GM11168 (cell line): Measurements from ENCODE around the gene EYS.
"Not testable (repeated sequence)": the region's sequence is repeated elsewhere in the genome, so short reads cannot be mapped to it uniquely, and the experiment has no call there.

Experiments
- in situ Hi-C: fragments of 300-500 bp; cut with MboI; formaldehyde crosslinking; loops from one replicate; pipeline ENCODE4 v1.12.0; 2022; ENCODE audit warnings: low sequenced_read_pairs; ENCODE audit not compliant: unreplicated experiment

Gene EYS

GRCh38 chr6:64290867-64291266 lies 1416.2 kb downstream of the EYS start:
- in situ Hi-C loops: no loop called here

DNA sequence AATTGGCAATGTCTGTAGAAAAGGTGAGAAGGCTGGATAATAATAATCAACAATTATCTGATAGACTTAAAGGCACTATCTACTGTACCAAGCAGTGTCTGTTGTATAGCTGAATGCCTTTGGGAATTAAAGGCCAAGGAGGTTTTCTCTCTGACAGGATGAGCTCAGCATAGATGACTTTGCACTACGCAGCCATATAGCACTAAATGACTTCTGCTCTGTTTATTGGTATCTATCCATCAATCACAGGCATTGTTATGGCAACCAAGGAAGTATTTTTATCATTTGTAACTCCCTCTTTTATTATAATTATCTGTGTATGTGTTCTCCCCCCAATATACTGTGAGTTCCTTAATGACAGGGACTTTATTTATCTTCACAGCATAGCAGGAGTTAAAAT lies 1417.1 kb downstream of the EYS start:
- in situ Hi-C loops: no loop called here

- in situ Hi-C loops: no loop called here
Measured at GRCh38 chr6:64288351-64288750, 1418.7 kb downstream of the EYS start.

GRCh38 chr6:64281167-64281566 lies 1425.9 kb downstream of the EYS start:
- in situ Hi-C loops: no loop called here

DNA sequence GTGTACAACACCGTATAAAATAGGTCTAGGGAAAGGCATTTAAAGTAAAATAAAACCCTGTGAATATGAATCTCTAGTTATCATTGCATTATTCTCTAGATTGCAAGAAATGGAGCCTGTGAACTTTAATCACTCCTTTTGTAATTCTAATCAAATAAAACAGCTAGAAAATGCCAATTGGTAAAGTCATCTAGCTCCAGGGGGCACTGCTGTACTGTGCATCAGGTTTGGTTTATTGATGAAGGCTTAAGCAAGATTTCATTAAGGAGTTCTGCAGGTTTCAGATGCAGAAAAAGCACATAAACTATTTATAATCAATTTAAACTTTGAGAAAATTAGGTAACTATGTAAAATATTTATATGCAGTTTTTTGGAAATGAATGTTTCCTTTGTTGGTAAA lies 1426.5 kb downstream of the EYS start:
- in situ Hi-C loops: no loop called here

DNA sequence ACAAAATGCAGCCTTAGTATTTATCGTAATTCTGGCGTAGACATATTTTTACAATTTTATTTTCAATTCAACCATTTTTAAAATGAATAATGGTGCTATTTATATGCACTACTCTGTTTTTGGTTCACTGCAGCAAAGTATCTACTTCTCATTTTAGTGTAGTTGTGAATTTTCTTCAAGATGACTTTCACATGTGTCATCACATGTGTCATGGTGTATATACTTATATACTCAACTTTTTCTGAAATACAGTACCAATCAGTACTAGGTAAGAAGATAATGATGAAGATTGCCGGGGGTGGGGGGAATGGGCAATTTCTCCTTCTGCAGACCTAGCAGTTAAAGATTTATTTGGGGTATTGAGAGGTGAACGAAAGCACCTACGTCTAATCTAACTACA lies 1436.9 kb downstream of the EYS start:
- in situ Hi-C loops: no loop called here

DNA sequence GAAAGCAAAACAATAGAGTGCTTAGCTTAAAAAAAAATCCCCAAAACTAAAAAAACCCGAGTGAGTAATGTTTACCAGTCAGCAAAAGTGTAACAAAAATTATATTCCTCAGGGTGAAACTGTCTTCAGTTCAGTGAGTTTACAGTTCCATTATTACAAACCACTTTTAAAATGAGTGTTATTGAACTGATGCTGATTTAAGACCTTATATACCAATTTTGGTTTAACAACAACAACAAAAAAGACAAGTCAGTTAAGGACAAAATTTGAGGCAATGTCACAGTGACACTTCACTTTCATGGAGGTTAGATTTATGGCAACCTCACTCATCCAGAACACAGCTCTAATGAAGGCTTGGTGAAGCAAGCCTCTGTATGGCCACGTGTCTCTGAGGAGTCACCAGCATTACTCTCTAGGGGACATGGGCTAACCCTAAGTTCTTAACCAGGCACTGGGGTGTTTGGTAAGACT lies 1440.6 kb downstream of the EYS start:
- in situ Hi-C loops: no loop called here

DNA sequence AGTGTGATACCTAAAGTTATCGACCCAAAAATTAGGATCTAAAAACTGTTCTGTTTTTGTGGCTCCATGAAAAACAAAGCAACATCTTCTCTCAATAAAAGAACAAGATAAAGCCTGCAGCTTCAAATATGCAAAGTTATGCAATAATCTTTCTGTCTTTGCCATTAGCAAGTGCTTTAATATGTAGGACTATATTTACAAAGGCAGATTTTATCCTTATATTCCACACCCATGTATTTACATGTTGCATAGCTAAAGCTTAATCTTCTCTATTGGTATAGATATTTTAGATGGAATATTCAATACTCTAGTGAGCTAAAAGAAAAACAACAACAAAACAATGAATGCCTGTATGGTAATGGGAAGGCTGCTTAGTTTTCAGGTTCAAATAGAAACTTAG lies 1443.2 kb downstream of the EYS start:
- in situ Hi-C loops: no loop called here

- in situ Hi-C loops: no loop called here
Measured at GRCh38 chr6:64259372-64259771, 1447.7 kb downstream of the EYS start.

GRCh38 chr6:64258752-64259151 lies 1448.3 kb downstream of the EYS start:
- in situ Hi-C loops: no loop called here

DNA sequence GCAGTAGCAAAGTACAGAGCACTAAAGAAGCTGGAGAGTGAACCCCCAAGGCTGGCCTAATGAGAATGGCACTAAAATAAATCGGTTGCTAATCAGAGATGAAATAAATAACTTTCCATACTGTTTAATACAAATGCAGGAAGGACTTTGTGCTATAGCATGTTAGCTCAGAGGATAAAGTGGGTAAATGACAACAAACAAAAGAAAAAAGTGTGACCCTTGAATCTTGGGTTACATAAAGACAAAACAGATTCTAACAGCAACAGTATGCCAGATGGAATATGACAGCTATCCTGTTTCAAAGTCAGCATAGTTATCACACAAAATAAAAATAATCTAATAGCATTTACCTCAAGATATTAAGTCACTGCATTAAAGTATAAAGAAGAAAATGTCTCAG lies 1448.7 kb downstream of the EYS start:
- in situ Hi-C loops: no loop called here

DNA sequence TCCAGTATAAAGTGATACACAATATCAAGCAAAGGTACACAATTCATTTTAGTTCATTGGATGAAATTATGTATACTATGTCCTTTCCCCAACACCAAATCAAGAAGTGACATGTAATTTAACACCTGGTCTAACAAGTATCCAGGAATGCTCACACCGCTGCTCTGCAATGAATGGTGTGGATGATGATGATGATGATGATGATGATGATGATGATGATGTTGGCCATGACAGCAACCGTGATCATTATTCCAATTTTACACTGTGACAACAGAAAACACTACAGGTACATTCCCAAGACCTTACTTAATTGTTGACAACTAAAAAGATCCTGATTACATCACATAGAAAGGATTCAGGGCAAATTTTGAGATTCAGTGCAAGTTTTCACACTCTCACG lies 1449.4 kb downstream of the EYS start:
- in situ Hi-C loops: no loop called here

GRCh38 chr6:64256483-64256882 lies 1450.5 kb downstream of the EYS start:
- in situ Hi-C loops: no loop called here

GRCh38 chr6:64255000-64255399 lies 1452.0 kb downstream of the EYS start:
- in situ Hi-C loops: no loop called here

DNA sequence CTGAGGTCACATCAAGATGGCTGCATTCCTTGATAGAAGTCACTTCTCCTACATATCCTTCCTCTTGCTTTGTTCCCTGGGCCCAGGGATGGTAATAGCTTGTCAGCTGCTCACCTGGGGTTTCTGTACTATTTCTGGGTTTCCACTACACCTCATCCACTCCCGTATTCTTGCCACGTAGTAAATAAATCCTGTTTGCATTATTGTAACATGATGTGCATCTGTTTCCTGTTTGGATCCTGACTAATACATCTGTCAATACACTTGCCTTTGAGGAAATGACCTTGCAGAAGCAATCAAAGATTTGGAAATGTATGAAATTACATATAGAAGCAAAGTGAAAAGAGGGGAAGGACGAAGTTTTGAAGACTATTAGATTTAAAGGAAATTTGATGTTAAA lies 1452.5 kb downstream of the EYS start:
- in situ Hi-C loops: no loop called here

DNA sequence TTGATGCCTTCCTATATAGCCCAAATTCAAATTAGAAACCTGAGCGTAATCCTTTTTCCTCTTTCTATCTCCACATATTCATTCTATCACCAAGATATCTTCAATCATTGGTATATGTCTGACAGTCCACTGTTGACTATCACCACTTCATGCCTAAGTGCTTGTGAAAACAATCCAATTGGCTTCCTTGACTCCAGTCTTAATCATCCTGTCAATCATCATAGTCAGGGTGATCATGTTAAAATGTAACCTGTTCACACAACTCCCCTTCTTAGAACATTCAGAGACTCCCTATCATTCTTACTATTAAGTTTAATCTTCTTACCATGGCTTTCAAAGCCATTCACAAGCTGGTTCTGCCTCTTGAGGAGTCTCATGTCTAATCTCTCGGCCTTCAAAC lies 1454.8 kb downstream of the EYS start:
- in situ Hi-C loops: no loop called here

DNA sequence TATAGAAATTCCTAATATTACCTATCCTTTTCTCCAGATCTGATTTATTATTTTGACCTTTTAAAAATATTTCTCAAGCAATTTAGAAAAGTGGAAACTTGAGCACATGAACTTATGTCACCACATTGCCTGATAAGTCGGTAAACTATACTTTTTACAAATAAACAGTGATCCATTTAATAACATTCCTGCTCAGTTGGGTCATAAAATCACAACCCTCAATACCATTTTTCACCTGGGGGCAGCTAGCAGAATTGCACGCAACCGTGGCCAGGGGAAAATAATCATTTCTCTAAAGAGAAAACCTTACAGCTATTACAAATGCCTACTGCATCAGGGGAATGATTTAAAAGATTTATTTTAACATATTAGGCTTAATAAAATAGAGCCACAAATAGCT lies 1456.9 kb downstream of the EYS start:
- in situ Hi-C loops: no loop called here

GRCh38 chr6:64249115-64249514 lies 1457.9 kb downstream of the EYS start:
- in situ Hi-C loops: no loop called here

DNA sequence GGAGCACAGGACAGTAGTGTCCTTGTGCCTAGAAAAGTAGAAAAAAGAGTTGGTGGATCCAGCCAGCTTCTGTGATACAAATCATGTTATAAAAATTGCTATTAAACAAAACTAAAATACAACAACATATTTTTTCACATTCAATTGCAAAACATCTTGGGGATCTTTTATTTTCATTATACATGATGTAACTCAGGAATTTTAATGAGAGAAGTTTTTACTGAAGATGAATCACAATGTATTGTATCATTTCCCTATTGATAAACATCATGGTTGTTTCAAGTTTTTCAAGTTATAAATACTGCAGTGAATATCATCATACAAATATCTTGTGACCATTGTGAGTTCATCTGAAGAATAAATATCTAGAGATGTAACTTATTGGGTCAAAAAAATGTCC lies 1463.4 kb downstream of the EYS start:
- in situ Hi-C loops: no loop called here

DNA sequence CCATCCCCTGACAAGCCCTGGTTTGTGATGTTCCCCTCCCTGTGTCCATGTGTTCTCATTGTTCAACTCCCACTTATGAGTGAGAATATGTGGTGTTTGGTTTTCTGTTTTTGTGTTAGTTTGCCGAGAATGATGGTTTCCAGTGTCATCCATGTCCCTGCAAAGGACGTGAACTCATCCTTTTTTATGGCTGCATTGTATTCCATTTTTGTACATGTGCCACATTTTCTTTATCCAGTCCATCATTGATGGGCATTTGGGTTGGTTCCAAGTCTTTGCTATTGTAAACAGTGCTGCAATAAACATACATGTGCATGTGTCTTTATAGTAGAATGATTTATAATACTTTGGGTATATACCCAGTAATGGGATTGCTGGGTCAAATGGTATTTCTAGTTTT lies 1468.1 kb downstream of the EYS start:
- in situ Hi-C loops: not testable (repeated sequence)

- in situ Hi-C loops: no loop called here
Measured at GRCh38 chr6:64238071-64238470, 1469.0 kb downstream of the EYS start.

- in situ Hi-C loops: no loop called here
Measured at GRCh38 chr6:64233746-64234145, 1473.3 kb downstream of the EYS start.

DNA sequence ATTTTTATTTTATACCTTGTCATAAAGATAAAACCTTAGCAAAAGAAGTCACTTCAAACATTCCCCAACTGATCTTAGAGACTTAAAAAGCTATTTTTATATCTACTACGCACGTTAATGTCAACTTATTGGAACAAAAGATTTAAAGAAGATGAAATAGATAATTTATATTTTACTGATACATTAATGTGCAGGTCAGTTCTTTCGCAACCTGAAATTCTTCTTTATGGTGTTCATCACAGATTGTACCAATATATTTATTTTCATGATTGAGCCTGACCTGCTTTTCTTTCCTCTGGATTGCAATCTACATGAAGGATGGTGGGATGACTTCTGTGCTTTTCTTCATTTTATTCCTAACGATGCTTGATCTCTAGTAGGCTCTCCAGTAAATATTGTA lies 1475.1 kb downstream of the EYS start:
- in situ Hi-C loops: no loop called here
